GM15510 (cell line): ENCODE measurements around the gene CEBPG.

Experiments
- POLR2A ChIP-seq: IDR thresholded peaks from 3 replicates; pipeline ENCODE4 v1.6.1; 2011; ENCODE audit warnings: borderline replicate concordance; ENCODE audit not compliant: insufficient read length; ENCODE audit errors: extremely low read depth

The CEBPG gene

GRCh38 chr19:33412601-33413425 lies 39.3 kb downstream of the CEBPG start:
- no peak for TF ChIP-seq POLR2A

GRCh38 chr19:33413426-33413725 lies 39.9 kb downstream of the CEBPG start:
- TF ChIP-seq POLR2A, result no peak

GRCh38 chr19:33413868-33414666 lies 40.6 kb downstream of the CEBPG start:
- no peak for TF ChIP-seq POLR2A

GRCh38 chr19:33414667-33415605 lies 41.4 kb downstream of the CEBPG start:
- no peak for TF ChIP-seq POLR2A

DNA sequence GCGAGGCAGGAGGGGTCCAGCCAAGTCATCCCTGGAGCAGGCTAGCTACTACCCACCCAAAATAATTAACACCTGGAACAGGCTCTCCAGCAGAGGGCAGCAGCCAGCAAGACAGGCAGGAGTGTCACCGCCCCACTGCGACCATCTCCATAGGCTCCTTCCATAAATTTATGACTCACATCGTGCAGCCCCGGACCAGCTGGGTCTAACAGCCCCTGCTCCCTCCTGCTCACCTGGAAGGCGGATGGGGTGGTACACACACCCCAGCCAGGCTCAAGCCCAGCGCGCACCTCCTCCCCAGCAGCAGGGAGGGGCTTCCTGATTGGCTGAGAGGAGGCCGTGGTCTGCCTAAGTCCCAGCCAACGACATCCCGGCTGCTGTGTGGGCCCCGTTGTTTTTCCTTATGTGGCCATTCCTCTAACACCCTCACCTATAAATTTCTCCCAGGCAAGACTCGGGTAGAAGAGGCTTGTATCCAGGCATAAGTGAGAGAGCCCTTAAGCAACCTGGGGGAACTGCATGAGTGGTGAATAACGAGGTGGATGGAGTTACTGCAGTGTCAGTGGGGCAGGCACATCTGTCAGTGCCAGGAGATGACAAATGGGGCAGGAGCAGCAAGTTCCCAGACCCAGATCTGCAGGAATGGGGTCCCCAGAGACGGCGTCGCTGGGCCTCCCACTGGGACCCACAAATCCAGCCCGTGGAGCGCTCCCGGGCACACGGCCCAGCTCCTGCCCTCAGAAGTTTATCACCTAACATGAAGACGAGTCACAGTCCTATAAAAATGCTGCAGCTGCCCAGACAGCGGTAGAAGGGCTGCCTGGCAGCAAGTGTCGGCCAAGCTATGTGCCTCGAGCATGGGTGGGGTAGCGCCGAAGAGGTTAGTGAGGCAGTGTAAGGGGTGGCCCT lies 43.1 kb downstream of the CEBPG start:
- TF ChIP-seq POLR2A, result no peak

DNA sequence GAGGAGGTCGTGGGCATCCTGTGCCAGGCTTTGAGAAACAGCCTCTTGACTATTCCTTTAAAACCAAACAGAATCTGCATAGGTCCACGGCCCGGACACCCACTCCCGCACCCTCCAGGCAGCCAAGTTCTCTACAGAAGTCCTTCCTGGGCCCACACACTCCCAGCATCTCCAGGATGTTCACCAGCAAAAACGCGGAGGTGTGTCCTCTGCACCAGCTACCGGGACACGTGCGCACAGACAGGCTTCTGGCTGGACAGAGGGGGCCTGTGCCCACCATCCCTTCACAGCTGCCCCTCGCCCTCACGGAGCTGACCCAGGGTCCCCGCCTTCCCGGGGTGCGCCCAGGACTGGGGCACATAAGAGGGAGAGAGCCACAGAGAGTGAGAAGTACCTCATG lies 44.2 kb downstream of the CEBPG start:
- no peak for TF ChIP-seq POLR2A

- no peak for TF ChIP-seq POLR2A
Observed at GRCh38 chr19:33418461-33418860, 45.0 kb downstream of the CEBPG start.

DNA sequence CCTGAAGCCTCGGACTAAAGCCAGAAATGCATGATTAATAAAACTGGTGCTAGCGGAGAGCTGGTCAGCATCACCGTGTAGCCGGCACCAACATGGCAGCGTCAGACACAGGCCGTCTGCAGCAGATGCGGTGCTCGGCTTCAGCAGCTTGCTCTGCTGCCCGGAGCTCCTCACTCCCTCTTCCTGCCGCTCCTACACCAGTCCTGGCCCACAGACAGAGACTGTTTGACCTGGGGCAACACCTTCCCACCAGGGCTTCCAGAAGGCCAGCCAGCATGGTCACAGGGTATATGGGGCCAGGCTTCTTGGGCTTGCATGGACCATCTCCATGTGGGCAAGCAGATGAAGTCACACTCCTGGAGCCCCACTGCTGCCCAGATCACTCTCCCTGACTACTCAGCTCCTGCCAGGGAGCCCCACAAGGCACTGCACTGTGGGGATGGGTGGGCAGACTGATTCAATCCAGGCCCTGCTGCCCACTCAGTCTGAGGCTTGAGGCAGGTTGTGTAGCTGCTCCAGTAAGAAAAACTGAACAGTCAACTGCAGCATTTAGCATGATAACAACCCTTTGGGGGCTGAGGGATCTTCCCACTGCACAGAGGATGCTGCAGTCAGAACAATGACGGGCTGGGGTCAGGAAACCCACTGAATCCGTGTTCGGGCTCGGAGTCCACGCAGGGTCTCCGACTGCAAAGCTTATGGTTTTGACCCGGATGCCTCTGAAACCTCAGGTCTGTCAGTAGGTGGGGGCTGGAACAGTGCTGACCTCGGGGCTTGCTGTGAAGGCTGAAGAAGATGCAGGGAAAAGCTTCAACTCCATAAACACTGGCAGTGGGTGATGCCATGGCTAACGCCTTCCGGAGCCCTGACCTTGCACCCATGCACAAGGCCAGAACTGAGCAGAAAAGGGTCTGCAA lies 45.6 kb downstream of the CEBPG start:
- TF ChIP-seq POLR2A, result no peak

GRCh38 chr19:33419788-33420130 lies 46.2 kb downstream of the CEBPG start:
- TF ChIP-seq POLR2A, result no peak

DNA sequence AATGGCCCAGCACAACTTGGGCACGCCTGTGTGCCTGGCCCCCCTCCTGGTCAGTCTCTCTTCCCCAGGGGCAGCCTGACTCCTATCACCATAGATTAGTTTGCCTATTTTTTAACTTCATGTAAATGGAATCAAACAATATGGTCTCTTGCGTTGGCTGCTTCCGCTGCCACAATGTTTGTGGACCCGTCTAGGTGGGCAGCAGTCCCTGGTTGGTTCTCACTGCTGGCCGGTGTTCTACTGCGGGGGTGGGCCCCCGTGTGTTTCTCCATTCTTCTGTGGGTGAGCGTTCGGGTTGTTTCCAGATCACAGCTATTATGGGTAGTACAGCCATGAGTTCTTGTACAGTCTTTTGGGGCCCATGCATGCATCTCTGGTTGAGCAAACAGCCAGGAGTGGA lies 47.3 kb downstream of the CEBPG start:
- no peak for TF ChIP-seq POLR2A

DNA sequence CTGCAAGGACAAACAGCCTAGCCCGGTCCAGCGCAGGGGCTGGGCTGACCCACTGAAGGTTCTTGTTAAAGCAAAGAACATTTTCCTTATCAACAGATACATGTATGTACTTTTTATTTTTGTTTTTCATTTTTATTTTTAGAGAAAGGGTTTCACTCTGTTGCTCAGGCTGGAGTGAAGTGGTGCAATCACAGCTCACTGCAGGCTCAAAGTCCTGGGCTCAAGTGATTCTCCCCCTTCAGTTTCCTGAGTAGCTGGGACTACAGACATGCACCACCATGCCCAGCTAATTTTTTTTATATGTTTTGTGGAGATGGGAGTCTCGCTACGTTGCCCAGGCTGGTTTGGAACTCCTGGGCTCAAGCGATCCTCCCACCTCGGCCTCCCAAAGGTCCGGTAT lies 47.9 kb downstream of the CEBPG start:
- no peak for TF ChIP-seq POLR2A

- TF ChIP-seq POLR2A, result no peak
Observed at GRCh38 chr19:33422369-33423180, 49.1 kb downstream of the CEBPG start.

DNA sequence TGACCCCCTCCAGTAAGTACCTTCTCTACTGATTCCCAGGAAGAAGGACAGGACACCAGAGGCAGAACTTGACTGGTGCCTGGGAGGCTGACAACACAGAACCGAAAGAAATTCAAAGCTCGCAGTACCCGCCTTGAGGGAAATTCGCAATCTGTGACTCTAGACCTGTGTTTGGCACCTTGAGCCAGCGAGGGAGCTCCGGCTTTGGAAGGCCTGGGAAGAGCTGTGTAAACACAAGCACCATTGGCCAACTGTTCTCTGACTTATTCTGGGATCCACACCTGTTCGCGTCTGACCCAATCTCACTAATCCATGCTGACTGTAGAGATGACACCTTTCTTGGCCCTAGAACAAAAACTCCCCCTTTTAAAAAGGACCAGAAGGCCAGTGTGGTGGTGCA lies 50.7 kb downstream of the CEBPG start:
- TF ChIP-seq POLR2A, result no peak
